ENCODE data around the gene NSMCE3.

The NSMCE3 gene
- 8.4 to 22.7 (median 15.6) reads per million in 18 experiments for total RNA-seq

- DNase-seq: peak; percentile 84 to 91
These were observed at the start of gene NSMCE3 for GRCh38 chr15:29269485-29270168. TSS of gene NSMCE3 (minus strand) at chr15:29269822. CDS start at chr15:29269705, 117 bp downstream.

- no peak for DNase-seq
These were observed 46.8 kb upstream of the NSMCE3 start for GRCh38 chr15:29316422-29316821.

- DNase-seq: no peak
These were observed 42.8 kb upstream of the NSMCE3 start for GRCh38 chr15:29312387-29312786.

GRCh38 chr15:29311696-29312095 lies 42.1 kb upstream of the NSMCE3 start:
- DNase-seq: no peak

- no peak for DNase-seq
These were observed 39.5 kb upstream of the NSMCE3 start for GRCh38 chr15:29309139-29309538.

- DNase-seq: no peak
These were observed 38.7 kb upstream of the NSMCE3 start for GRCh38 chr15:29308299-29308698.

- DNase-seq: no peak
These were observed 35.9 kb upstream of the NSMCE3 start for GRCh38 chr15:29305556-29305955.

GRCh38 chr15:29302871-29303270 lies 33.2 kb upstream of the NSMCE3 start:
- DNase-seq: no peak

GRCh38 chr15:29299784-29300183 lies 30.2 kb upstream of the NSMCE3 start:
- DNase-seq: no peak

- DNase-seq: no peak
These were observed 29.7 kb upstream of the NSMCE3 start for GRCh38 chr15:29299331-29299730.

GRCh38 chr15:29294732-29295325 lies 25.2 kb upstream of the NSMCE3 start:
- no peak for DNase-seq

- DNase-seq: no peak
These were observed 21.6 kb upstream of the NSMCE3 start for GRCh38 chr15:29291067-29291845.

GRCh38 chr15:29289173-29289572 lies 19.6 kb upstream of the NSMCE3 start:
- no peak for DNase-seq

- DNase-seq: no peak
These were observed 15.8 kb upstream of the NSMCE3 start for GRCh38 chr15:29285386-29285785.

GRCh38 chr15:29283381-29283780 lies 13.8 kb upstream of the NSMCE3 start:
- no peak for DNase-seq

GRCh38 chr15:29280514-29280913 lies 10.9 kb upstream of the NSMCE3 start:
- DNase-seq: no peak

GRCh38 chr15:29278436-29279105 lies 8.9 kb upstream of the NSMCE3 start:
- DNase-seq: no peak

- DNase-seq: no peak
These were observed 6.7 kb upstream of the NSMCE3 start for GRCh38 chr15:29276366-29276765.

- DNase-seq: no peak
These were observed 6.2 kb upstream of the NSMCE3 start for GRCh38 chr15:29275855-29276254.

GRCh38 chr15:29274946-29275345 lies 5.3 kb upstream of the NSMCE3 start:
- DNase-seq: no peak

- no peak for DNase-seq
These were observed 2.6 kb upstream of the NSMCE3 start for GRCh38 chr15:29272219-29272618.

- DNase-seq: no peak
These were observed 1.4 kb upstream of the NSMCE3 start for GRCh38 chr15:29270976-29271375.

All from inflammatory macrophage (primary cell).